GM19372 (cell line): ENCODE data around the gene KLK3.

ENCODE experiments used
- ATAC-seq: cut with Tn5 transposase; IDR thresholded peaks from one replicate; pipeline ENCODE4 v1.9.1; 2021; ENCODE audit warnings: mild to moderate bottlenecking, low read depth, moderate library complexity; ENCODE audit not compliant: unreplicated experiment

The KLK3 gene

DNA sequence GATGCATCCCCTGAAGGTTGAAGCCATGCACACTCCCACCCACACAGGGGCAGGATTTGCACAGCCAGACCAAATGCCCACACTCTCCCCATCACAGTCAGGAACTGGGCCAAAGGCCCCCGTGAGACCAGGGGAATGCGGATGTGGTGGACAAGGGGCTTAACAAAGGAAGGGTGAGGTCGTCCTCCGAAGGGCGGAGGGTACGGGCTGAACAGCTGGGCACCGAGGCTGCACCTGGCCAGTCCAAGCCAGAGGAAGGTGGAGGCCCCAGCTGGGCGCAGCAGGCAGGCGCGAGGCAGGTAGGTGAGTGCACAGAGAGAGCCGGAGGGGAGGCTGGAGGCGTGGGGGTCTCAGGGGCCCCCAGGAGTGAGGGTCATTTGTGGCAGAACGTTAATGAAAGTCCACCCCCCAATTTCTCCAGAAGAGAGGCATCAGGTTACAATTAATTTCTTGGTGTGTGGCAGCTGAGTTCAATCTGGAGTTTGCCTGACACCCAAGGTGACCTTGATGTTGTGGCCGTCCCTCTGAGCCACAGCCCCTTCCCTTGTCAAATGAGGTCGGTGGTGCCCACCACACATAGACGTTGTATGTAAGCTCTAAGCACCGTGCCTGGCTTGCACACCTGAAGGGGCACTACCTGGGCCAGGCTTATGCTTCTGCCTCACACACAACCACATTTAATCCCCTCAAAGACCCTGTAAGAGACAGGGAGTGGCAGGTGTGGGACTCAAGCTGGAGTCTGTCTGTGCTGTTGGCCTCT is 24.3 kb upstream of the KLK3 start:
- no peak for ATAC-seq

DNA sequence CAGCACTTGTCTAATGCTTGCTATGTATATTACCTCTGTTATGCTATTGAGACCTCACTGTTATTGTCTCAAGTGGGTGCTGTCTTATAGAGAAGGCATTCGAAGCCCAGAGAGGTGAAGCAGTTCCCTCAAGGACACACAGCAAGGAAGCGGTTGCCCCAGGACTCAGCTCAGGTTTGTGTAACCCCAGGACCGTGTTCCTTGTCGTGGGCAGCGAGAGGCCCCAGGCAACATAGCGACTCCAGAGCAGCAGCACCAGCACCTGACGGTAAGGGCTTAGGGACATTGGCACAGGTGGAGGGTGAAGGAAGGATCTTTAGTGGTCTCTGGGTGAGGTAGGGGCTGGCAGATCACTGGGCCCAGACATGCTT is 23.7 kb upstream of the KLK3 start:
- ATAC-seq: no peak

DNA sequence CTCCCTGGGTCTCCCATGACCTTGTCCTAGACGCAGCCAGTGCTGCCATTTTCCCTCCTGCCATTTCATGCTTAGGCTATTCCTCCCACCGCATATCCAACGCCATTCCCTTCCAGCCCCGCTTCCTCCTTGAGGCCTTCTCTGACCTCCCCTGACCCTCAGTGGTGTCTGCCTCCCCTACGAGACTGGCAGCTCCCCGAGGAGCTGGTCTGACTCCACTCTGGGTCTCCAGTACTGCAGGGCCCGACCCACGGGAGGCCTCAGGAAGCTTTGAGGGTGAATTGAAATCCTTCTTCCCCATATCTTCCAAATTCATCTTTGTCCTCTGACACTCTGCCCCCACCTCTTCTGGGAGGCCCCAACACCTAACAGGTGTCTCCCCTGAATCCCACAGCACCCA is 22.0 kb upstream of the KLK3 start:
- no peak for ATAC-seq

DNA sequence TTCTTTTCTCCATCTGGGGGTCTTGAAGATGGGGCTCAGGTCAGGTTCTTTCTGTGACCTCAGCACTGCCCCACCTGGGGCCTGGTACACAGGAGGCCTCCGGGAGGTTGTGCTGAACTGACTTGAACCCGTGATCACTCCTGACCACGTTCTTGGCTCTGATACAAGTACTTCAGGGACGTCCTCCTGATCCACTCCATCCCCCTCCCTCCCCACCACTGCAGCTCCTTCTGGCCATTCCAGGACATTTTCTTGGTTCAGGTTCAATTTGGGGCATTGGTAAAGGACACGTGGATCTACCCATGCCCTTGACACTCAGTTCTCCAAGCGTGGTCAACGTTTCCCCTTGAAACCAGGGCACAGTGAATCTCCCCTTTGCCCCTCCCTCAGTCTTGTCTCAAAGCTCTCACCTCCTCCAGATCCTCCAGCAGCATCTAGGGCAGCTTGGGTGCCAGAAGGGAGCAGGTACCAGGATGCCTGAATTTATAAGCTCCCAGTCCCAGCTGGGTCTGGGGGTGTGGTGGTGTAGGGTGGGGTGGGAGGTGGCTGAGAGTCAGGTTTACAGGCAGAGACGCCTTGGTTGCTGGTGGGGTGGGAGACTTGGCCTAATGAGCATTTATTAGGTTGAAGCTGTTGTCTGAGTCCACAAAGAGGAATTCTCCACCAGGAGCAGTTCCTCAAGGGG is 21.5 kb upstream of the KLK3 start, which contains the start of gene KLK15:
Gene KLK15 (minus strand): TSS at position 458 of the 685 bp plus-strand sequence. CDS start 2,082 bp downstream, outside the sequence.
- no peak for ATAC-seq

DNA sequence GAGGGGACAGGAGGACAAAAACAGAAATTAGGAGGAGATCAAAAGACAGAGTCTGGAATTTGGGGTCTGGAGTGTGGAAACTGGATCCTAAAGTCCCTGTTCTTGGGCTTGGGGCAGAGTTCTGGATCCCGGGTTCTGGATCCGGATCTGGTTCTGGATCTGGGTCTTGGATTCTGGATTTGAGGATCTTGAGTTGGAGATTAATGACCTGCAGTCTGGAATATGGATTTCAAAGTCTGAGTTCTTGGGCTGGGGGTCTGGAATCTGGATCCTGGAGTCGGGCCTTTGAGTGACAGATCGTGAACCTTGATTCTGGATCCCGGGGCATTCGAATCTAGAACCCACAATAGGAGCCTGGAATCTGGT is 20.9 kb upstream of the KLK3 start:
- no peak for ATAC-seq

DNA sequence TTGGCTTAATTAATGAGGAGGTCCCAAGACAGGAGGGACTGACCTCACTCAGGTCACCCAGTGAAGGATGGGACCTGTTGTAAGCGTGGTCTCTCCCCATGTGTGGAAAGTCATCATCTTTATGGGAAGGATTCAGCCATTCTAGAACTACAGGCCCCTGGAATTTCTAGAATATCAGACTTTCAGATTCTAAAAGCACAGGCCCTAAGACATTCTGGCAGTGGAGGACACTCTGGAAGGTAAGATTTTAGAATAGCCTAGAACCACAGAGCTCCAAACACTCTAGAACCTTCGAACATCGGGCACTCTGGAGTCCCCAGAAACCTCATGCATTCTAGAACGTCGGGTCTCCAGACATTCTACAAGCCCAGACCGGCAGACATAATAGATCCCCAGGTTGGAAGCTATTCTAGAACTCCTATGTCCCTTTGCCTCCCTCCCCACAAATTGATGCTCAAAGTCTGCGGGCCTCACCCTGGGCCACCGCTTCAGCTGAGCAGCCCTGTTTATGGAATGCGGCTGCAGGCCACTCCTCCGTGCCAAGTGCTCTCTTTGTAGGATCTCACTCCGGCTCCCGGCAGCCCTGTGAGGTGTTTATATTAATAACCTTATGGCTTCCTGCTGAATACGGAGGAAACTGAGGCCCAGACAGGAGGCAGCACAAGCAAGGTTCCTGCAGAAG is 19.5 kb upstream of the KLK3 start:
- no peak for ATAC-seq

DNA sequence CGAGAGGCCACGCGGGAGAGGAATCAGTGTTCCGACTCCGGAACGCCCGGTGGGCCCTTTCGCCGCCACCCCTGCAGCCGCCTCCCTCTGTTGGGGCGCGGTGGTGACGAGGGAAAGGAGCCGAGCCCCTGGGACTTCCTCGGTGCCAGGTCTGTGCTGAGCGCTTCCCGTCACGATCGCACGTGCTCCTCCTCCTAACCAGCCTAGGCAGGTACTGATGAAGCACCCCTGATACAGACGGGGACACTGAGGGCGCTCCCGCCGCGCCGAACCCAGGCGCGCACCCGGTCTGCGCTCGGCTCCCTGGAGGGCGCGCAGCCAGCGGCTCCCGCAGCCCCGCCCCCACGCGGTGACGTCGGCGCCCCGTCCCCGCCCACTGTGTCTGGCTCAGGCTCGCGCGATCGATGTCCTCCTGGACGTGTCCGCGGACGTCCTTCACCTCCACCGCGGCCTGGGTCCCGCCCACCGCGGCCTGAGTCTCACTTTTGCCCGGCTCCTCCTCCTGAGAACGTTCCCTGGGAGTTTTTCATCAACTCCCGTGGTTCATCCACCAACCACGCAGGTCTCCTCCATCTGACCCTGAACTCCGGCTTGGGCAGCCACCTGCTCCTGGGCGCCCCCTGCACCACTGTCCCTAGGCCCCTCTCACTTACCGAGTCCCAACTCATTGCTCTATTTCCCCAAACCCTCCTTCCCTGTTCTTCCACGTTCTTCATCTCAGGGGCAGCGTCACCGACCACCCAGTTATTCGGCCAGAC is 18.8 kb upstream of the KLK3 start:
- peak; percentile 84 for ATAC-seq

DNA sequence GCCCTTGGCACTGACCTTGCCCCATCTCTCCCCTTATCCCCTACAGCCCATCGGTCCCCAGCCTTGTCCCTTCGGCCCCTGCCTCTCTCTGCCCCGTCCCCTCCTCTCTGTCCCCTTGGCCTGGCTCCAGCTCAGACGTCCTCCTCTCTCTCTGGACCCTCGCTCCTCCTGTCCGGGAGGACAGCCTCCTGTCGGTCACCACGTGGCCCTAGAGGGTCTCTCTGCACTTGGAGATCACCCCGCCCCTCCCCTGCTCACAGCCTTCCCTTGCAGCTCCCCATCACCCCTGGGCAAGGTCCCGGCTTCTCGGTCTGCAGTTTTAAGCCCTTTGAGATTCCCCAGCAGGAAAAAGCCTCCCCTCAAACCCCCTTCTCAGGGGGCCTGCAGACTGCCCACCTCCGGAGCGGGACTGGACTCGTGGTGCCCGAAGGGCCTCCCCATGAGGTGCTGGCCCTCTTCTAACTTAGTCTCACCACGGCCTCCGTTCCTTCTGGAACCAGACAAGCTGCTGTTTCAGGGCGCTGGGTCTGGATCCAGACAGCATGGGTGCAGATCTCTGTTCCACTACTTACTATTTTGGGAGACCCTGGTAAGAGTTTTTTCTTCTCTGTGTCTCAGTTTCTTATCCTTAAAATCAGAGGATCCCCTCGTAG is 18.0 kb upstream of the KLK3 start:
- no peak for ATAC-seq

DNA sequence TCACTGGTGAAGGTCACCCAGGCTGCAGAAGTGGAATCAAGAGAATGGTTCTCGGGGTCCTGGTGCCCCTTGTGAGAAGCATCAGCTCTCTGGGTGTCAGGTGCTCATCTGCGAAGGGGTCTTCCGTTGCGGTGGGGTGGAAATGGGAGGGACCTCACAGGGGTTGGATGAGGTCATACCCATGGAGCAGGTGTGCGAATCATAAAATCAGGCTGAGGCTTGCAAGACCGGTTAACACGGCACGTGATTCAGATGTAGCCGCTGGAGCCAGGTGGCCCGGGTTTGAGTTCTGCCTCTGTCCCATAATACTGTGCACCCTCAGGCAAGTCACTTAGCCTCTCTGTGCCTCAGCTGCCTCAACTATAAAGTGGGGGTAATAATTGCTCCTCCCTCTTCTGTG is 17.4 kb upstream of the KLK3 start:
- no peak for ATAC-seq

DNA sequence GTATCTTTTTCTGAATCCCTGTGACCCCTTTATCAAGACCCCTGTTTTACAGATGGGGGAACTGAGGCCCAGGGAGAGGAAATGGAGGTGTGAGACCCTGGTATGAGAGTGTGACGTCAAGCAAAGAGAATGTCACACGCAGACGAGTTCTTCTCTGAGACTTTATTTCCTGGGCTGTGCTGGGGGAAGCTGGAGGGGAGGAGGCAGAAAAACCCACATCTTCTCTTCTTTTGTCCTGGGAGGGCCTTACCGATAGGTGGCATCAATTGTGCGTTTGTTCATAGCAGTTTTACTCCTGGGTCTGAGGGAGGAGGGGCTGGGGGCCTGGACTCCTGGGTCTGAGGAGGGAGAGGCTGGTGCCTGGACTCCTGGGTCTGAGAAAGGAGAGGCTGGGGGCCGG is 16.5 kb upstream of the KLK3 start:
- no peak for ATAC-seq

DNA sequence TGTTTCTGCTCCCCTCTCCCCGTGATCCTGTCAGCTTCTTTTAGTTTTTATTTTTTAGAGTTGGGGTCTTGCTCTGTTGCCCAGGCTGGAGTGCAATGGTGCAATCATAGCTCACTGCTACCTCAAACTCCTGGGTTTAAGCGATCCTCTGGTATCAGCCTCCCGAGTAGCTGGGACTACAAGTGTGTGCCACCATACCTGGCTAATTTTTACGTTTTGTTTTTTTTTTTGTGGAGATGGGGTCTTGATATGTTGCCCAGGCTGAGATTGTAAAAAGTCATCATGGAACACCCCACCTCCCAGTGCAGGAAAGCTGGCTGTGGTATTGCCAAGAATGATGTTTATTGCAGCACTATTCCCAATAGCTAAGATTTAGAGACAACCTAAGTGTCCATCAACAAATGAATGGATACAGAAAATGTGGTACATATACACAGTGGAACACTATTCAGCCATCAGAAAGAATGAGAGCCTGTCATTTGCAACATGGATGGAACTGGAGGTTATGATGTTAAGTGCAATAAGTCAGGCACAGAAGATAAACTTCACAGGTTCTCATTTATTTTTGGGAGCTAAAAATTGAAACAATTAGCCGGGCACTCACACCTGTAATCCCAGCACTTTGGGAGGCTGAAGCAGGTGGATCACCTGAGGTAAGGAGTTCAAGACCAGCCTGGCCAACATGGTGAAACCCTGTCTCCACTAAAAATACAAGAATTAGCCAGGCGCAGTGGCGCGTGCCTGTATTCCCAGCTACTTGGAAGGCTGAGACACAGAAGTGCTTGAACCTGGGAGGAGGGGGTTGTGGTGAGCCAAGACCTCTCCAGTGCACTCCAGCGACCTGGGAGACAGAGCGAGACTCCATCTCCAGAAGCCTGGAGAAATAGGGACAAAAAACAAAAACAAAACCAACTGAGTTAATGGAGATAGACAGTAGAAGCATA is 14.7 kb upstream of the KLK3 start:
- ATAC-seq: no peak

DNA sequence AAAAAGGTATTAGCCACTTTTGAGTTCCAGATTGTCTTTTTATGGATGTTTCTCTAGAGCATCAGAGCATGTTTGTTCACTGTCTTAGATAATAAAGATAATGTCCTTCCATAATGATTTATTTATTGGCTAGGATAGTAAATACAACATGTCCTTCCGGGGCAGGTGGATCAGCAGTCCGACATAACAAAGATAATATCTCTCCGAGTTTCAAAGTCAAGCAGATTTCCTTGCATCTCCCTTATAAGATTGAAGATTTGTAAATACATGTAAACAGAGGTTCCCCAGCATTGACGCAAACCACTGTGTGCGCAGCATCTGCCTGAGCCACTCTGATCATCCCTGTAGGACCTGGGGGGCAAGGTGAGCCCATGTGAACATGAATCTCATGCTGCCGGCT is 12.6 kb upstream of the KLK3 start:
- no peak for ATAC-seq

DNA sequence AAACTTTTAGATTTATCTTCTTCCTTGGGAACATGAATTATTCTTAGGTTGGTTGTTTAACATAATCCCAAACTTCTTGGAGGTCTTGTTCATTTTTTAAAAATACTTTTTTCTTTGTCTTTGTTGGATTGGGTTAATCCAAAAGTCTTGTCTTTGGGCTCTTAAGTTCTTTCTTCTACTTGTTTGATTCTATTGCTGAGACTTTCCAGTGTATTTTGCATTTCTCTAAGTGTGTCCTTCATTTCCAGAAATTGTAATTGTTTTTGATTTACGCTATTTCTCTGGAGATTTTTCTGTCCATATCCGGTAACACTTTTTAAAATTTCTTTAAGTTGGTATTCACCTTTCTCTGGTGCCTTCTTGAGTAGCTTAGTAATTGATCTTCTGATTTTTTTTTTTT is 11.5 kb upstream of the KLK3 start:
- ATAC-seq: no peak

DNA sequence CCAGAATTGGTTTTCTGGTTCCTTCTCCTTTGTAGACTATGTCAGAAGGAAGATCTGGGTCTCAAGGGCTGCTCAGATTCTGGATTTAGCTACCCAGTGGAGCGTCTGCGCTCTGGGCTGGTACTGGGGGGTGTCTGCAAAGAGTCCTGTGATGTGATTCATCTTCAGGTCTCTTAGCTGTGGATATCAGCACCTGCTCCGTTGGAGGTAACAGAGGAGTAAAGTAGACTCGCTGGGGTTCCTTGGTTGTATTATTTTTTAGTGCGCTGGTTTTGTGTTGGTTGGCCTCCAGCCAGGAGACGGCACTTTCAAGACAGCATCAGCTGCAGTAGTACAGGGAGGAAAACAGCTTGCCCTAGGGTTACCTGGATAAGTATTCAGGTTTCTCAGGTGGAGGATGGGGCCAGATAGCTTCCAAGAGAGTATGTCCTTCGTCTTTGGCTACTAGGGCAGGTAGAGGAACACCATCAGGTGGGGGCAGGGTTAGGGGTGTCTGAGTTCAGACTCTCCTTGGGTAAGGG is 11.0 kb upstream of the KLK3 start:
- ATAC-seq: no peak

DNA sequence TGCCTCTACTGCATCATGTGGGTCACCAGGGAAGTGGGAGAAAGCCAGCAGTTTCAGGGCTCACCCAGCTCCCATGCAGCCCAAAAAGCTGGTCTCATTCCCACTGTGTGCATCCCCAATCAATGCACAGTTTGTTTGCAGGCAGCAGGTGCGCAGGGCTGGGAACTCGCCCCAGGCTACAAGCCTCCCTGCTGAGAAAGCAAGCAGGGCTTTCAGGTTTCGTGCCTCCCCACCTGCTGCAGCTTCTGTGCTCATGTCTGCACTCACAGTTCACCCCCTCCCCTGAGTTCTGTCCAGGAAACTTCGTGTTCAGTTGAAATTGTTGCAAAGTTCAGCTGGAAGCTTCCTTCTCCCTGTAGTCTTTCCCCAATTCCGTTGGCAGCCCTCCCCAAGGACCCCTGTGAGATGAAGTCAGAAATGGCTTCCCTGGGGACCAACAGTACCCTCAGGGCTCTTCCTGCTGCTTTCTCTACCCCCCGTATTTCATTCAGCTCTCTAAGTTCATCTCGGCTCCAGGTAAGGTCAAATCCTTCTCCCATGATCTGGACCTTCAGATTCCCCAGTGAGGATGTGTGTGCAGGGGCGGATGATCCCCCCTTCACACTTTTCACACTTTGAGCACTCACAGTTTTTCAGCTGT is 10.3 kb upstream of the KLK3 start:
- no peak for ATAC-seq

DNA sequence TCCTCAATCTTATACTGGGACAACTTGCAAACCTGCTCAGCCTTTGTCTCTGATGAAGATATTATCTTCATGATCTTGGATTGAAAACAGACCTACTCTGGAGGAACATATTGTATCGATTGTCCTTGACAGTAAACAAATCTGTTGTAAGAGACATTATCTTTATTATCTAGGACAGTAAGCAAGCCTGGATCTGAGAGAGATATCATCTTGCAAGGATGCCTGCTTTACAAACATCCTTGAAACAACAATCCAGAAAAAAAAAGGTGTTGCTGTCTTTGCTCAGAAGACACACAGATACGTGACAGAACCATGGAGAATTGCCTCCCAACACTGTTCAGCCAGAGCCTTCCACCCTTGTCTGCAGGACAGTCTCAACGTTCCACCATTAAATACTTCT is 4.0 kb upstream of the KLK3 start:
- ATAC-seq: no peak

DNA sequence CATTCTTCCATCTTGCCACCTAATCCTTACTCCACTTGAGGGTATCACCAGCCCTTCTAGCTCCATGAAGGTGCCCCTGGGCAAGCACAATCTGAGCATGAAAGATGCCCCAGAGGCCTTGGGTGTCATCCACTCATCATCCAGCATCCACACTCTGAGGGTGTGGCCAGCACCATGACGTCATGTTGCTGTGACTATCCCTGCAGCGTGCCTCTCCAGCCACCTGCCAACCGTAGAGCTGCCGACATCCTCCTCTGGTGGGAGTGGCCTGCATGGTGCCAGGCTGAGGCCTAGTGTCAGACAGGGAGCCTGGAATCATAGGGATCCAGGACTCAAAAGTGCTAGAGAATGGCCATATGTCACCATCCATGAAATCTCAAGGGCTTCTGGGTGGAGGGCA is 3.1 kb upstream of the KLK3 start:
- no peak for ATAC-seq

DNA sequence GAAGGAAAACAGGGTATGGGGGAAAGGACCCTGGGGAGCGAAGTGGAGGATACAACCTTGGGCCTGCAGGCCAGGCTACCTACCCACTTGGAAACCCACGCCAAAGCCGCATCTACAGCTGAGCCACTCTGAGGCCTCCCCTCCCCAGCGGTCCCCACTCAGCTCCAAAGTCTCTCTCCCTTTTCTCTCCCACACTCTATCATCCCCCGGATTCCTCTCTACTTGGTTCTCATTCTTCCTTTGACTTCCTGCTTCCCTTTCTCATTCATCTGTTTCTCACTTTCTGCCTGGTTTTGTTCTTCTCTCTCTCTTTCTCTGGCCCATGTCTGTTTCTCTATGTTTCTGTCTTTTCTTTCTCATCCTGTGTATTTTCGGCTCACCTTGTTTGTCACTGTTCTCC is 2.7 kb downstream of the KLK3 start:
- no peak for ATAC-seq

DNA sequence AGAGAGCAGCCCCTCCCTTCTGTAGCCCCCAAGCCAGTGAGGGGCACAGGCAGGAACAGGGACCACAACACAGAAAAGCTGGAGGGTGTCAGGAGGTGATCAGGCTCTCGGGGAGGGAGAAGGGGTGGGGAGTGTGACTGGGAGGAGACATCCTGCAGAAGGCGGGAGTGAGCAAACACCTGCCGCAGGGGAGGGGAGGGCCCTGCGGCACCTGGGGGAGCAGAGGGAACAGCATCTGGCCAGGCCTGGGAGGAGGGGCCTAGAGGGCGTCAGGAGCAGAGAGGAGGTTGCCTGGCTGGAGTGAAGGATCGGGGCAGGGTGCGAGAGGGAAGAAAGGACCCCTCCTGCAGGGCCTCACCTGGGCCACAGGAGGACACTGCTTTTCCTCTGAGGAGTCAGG is 4.2 kb downstream of the KLK3 start:
- no peak for ATAC-seq
